HG02840 (cell line): Measurements from ENCODE around the gene FLOT1.
"Not testable (repeated sequence)": the region's sequence is repeated elsewhere in the genome, so short reads cannot be mapped to it uniquely, and the experiment has no call there.

Experiments
- ATAC-seq: cut with Tn5 transposase; IDR thresholded peaks from one replicate; pipeline ENCODE4 v1.9.1; 2021; ENCODE audit warnings: mild to moderate bottlenecking, moderate library complexity, moderate number of reproducible peaks; ENCODE audit not compliant: unreplicated experiment, low FRiP score

FLOT1 gene

GRCh38 chr6:30768634-30769087 is 26.2 kb upstream of the FLOT1 start:
- ATAC-seq: no peak

GRCh38 chr6:30767944-30768301 is 25.4 kb upstream of the FLOT1 start:
- no peak for ATAC-seq

GRCh38 chr6:30767158-30767943 is 24.9 kb upstream of the FLOT1 start:
- ATAC-seq: peak; percentile 60

GRCh38 chr6:30766461-30767157 is 24.1 kb upstream of the FLOT1 start:
- no peak for ATAC-seq

GRCh38 chr6:30765495-30765894 is 23.0 kb upstream of the FLOT1 start:
- not testable (repeated sequence) for ATAC-seq

GRCh38 chr6:30764490-30765043 is 22.1 kb upstream of the FLOT1 start:
- ATAC-seq: not testable (repeated sequence)

GRCh38 chr6:30763618-30764489 is 21.4 kb upstream of the FLOT1 start:
- ATAC-seq: no peak

- no peak for ATAC-seq
Observed at GRCh38 chr6:30763155-30763617, 20.7 kb upstream of the FLOT1 start.

GRCh38 chr6:30761791-30762429 is 19.4 kb upstream of the FLOT1 start:
- no peak for ATAC-seq

- no peak for ATAC-seq
Observed at GRCh38 chr6:30760549-30760948, 18.1 kb upstream of the FLOT1 start.

GRCh38 chr6:30759575-30760239 is 17.2 kb upstream of the FLOT1 start:
- ATAC-seq: no peak

GRCh38 chr6:30757261-30757904 is 14.9 kb upstream of the FLOT1 start:
- ATAC-seq: no peak

- ATAC-seq: not testable (repeated sequence)
Observed at GRCh38 chr6:30756405-30757003, 14.0 kb upstream of the FLOT1 start.

- ATAC-seq: no peak
Observed at GRCh38 chr6:30754631-30755030, 12.1 kb upstream of the FLOT1 start.

- ATAC-seq: no peak
Observed at GRCh38 chr6:30752157-30752927, 9.9 kb upstream of the FLOT1 start.

GRCh38 chr6:30750379-30750668 is 7.8 kb upstream of the FLOT1 start:
- ATAC-seq: no peak

- ATAC-seq: no peak
Observed at GRCh38 chr6:30749554-30750378, 7.3 kb upstream of the FLOT1 start.
